ENCODE results near the gene CCL11. TPM values are rescaled to one million over a fixed set of nuclear protein-coding genes. Genes with fewer than 3 reads are reported as not detected.

The CCL11 gene
- total RNA-seq, 2 donors from 2014 or later: 0.75 to 1.6 TPM

DNA sequence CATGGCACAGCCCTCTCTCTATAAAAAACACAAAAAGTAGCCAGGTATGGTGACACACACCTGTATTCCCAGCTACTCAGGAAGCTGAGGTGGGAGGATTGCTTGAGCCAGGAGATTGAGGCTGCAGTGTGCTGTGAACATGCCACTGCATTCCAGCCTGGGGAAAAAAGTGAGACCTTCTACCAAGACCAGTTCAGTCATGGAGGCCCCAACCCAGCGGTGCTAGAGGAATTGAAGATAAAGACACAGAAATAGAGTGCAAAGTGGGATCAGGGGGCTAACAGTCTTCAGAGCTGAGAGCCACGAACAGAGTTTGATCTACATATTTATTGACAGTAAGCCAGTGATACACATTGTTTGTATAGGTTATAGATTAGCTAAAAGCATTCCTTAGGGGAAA, 18.1 kb downstream of the CCL11 start:
- peak; percentile 55 for DNase-seq (ENCODE audit: low spot score)
- TF ChIP-seq, protein P1, sequence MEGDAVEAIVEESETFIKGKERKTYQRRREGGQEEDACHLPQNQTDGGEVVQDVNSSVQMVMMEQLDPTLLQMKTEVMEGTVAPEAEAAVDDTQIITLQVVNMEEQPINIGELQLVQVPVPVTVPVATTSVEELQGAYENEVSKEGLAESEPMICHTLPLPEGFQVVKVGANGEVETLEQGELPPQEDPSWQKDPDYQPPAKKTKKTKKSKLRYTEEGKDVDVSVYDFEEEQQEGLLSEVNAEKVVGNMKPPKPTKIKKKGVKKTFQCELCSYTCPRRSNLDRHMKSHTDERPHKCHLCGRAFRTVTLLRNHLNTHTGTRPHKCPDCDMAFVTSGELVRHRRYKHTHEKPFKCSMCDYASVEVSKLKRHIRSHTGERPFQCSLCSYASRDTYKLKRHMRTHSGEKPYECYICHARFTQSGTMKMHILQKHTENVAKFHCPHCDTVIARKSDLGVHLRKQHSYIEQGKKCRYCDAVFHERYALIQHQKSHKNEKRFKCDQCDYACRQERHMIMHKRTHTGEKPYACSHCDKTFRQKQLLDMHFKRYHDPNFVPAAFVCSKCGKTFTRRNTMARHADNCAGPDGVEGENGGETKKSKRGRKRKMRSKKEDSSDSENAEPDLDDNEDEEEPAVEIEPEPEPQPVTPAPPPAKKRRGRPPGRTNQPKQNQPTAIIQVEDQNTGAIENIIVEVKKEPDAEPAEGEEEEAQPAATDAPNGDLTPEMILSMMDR (IDR thresholded peaks at IDR 0.05): no peak
- H3K9me3 ChIP-seq: no peaks in the 10 kb centered on the region
- no peaks in the 10 kb centered on the region for H3K36me3 ChIP-seq
- peaks cover 0 to 50% of the 10 kb centered on the region in 2 donors for H3K4me1 ChIP-seq
- H3K4me3 ChIP-seq: no peak overlapping the region
- H3K27ac ChIP-seq: no peak overlapping the region
- H3K27me3 ChIP-seq: no peaks in the 10 kb centered on the region

DNA sequence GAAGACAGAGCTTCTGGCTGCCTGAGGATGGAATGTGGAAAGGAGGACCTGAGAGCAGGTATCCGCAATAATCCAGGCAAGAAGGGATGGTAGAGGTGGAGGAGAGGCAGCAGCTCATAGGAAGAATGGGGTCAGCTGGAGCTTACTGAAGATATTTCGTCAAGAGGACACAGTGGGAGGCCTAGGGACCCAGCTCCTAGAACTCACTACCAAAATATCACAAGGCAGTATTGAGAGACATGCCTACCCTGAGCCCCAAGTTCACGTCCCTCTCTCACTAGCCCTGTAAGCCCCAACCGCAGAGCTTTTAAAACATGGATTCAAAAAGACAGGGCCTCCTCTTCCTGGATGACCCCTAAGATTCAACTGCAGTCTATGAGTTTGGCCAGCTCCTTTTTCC, 19.5 kb downstream of the CCL11 start:
- TF ChIP-seq, protein P1 (IDR thresholded peaks at IDR 0.05): no peak
- Histone ChIP-seq H3K9me3 (no peaks in the 10 kb centered on the region), H3K4me1 (peaks cover 0 to 46% of the 10 kb centered on the region in 2 donors), H3K36me3 (no peaks in the 10 kb centered on the region), H3K27ac (no peak overlapping the region), H3K27me3 (no peaks in the 10 kb centered on the region), H3K4me3 (no peak overlapping the region)
- no peak for DNase-seq (ENCODE audit: low spot score)

DNA sequence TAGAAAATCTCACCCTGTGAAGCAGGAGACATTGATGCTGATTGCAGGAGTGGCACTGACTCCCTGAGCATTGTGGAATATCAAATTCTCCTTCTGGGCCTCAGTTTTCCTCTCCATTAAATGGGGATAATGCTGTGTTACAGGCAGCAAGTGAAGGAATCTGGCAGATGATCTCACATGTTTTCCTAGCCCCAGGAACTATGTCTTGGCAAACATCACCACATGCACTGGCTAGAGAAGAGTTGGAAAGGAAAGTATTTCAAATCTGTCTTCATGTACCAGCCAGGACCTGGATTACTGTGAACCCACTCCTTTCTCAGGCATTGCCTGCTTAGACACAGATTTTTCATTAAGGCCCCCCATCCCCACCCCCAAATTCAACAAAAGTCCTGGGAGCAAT, 20.1 kb downstream of the CCL11 start:
- Histone ChIP-seq H3K27ac (no peak overlapping the region), H3K4me1 (peaks cover 0 to 40% of the 10 kb centered on the region in 2 donors)
- peak; percentile 26 for DNase-seq (ENCODE audit: low spot score)

DNA sequence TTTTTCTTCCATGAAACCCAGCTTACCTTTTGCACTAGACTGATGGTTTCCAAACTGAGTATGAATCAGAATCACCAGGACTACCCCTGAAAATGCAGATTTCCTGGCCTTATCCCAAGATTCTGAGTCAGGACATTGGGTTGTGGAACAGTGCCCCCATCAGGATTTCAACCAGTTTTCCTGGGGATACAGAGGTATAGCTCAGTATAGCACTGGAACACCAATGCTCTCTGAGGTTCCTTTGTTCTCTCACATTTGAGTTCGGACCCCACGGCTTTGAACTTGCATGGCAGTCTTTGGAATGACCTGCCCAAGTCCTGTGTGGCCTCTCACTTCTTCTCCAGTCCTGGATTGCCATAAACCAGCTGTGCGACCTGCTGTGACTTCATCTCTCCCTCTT, 20.9 kb downstream of the CCL11 start:
- Histone ChIP-seq H3K27ac (no peak overlapping the region), H3K36me3 (no peaks in the 10 kb centered on the region), H3K9me3 (no peaks in the 10 kb centered on the region), H3K4me3 (no peak overlapping the region), H3K4me1 (peaks cover 0 to 36% of the 10 kb centered on the region in 2 donors), H3K27me3 (no peaks in the 10 kb centered on the region)
- TF ChIP-seq, protein P1 (IDR thresholded peaks at IDR 0.05): peak; percentile 27 to 68
- DNase-seq (ENCODE audit: low spot score): peak; percentile 63

More for the DNA sequence above, 20.1 kb downstream of the CCL11 start:
- Histone ChIP-seq H3K36me3 (no peaks in the 10 kb centered on the region), H3K27me3 (no peaks in the 10 kb centered on the region), H3K4me3 (no peak overlapping the region), H3K9me3 (no peaks in the 10 kb centered on the region)
- TF ChIP-seq, protein P1 (IDR thresholded peaks at IDR 0.05): no peak

DNA sequence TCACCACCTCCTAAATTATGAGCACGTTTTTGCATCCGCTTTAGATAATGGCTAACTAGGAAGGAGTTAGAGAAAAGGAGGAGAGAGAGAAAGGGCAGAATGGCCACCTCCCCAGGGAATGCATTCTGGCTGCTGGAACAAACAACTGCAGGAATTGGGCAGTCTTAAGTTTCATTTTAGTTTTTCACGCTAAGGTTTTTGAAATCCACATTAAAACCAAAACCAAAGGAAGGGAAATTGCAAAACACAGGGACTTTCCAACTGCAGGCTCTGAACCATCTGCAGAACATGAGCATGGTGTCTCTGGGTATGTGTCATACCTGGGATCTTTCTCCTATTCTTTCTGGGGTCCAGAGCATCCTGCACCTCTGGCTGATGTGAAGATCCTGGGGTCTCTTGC, 21.6 kb downstream of the CCL11 start:
- H3K4me1 ChIP-seq: peaks cover 0 to 36% of the 10 kb centered on the region in 2 donors
- H3K9me3 ChIP-seq: no peaks in the 10 kb centered on the region
- no peak overlapping the region for H3K4me3 ChIP-seq
- TF ChIP-seq, protein P1 (IDR thresholded peaks at IDR 0.05): no peak
- H3K36me3 ChIP-seq: no peaks in the 10 kb centered on the region
- H3K27ac ChIP-seq: peak overlapping the region in 1 of 2 donors; percentile 17
- H3K27me3 ChIP-seq: no peaks in the 10 kb centered on the region
- DNase-seq (ENCODE audit: low spot score): peak; percentile 58

DNA sequence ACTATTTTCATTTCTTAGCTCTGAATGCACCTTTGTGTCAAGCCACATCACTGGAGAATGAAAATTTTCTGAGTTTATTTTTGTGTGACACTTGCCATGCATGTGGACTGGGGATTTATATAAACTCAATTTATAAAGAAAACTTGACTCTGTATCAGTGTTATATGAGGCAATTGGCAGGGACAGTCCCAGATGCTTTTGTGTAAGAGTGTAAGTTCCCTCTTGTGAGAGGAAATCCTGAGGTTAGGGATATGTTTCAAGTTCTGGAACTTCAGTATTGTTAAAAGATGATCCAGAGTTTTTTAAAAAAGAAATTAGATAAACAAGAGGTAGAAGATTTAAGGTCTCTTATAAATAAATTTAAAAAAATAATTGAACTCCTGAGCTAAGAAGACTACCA, 22.8 kb downstream of the CCL11 start:
- H3K4me1 ChIP-seq: peaks cover 0 to 44% of the 10 kb centered on the region in 2 donors

More for the DNA sequence above, 22.8 kb downstream of the CCL11 start:
- no peak overlapping the region for H3K4me3 ChIP-seq
- H3K36me3 ChIP-seq: no peaks in the 10 kb centered on the region
- peak; percentile 23 for DNase-seq (ENCODE audit: low spot score)
- no peak overlapping the region for H3K27ac ChIP-seq
- no peaks in the 10 kb centered on the region for H3K9me3 ChIP-seq
- H3K27me3 ChIP-seq: no peaks in the 10 kb centered on the region
- TF ChIP-seq, protein P1 (IDR thresholded peaks at IDR 0.05): no peak

All from right atrium auricular region (tissue), 2 donors.